Myocyte (in vitro differentiated cells): Measurements from ENCODE around the gene TP53. TPM values are rescaled to one million over a fixed set of nuclear protein-coding genes. Genes with fewer than 3 reads are reported as not detected.
"Not testable (repeated sequence)": the region's sequence is repeated elsewhere in the genome, so short reads cannot be mapped to it uniquely, and the experiment has no call there.

Source experiments
- DNase-seq: peaks from one replicate; pipeline ENCODE4 v3.0.0-alpha.2; 2012; ENCODE audit warnings: low read depth
- total RNA-seq: library from RNA; depleted of rRNA; stranded (reverse); fragments of >200 nt; gene quantifications from 2 replicates; pipeline ENCODE4 v1.2.3, GENCODE V29; 2014

Gene TP53
- total RNA-seq, 1 donor from 2014 or later, result 22.0 TPM

GRCh38 chr17:7676533-7676932 is 10.8 kb downstream of the TP53 start:
- DNase-seq, result peak; percentile 13

- DNase-seq, result no peak
These were observed 12.4 kb downstream of the TP53 start for GRCh38 chr17:7674934-7675333.

GRCh38 chr17:7673239-7673638 is 14.1 kb downstream of the TP53 start:
- no peak for DNase-seq

- DNase-seq, result no peak
These were observed 18.8 kb downstream of the TP53 start for GRCh38 chr17:7668482-7668881.

GRCh38 chr17:7667656-7668406 is 19.5 kb downstream of the TP53 start:
- no peak for DNase-seq

GRCh38 chr17:7656958-7657609 is 30.2 kb downstream of the TP53 start:
- DNase-seq, result no peak

GRCh38 chr17:7655541-7655840 is 31.8 kb downstream of the TP53 start:
- no peak for DNase-seq

GRCh38 chr17:7654832-7655540 is 32.3 kb downstream of the TP53 start:
- DNase-seq, result no peak

GRCh38 chr17:7652388-7653356 is 34.6 kb downstream of the TP53 start:
- DNase-seq, result no peak

- no peak for DNase-seq
These were observed 35.5 kb downstream of the TP53 start for GRCh38 chr17:7651665-7652387.

- no peak for DNase-seq
These were observed 36.1 kb downstream of the TP53 start for GRCh38 chr17:7651097-7651664.

GRCh38 chr17:7650509-7651096 is 36.7 kb downstream of the TP53 start, which contains the start of gene ATP1B2:
TSS of gene ATP1B2 (plus strand) at chr17:7650926. CDS start at chr17:7651519, 593 bp downstream.
- no peak for DNase-seq

- DNase-seq, result no peak
These were observed 40.3 kb downstream of the TP53 start for GRCh38 chr17:7647018-7647417.

- DNase-seq, result no peak
These were observed 40.8 kb downstream of the TP53 start for GRCh38 chr17:7646457-7646856.

- DNase-seq, result no peak
These were observed 42.5 kb downstream of the TP53 start for GRCh38 chr17:7644775-7645174.

- DNase-seq, result not testable (repeated sequence)
These were observed 45.7 kb downstream of the TP53 start for GRCh38 chr17:7641635-7642034.

- no peak for DNase-seq
These were observed 46.5 kb downstream of the TP53 start for GRCh38 chr17:7640783-7641182.

GRCh38 chr17:7636163-7636562 is 51.1 kb downstream of the TP53 start:
- DNase-seq, result no peak

GRCh38 chr17:7634384-7634783 is 52.9 kb downstream of the TP53 start:
- peak; percentile 62 for DNase-seq

GRCh38 chr17:7633093-7633492 is 54.2 kb downstream of the TP53 start:
- no peak for DNase-seq
